Measurements from ENCODE around the gene TP53TG5. TPM values are rescaled to one million over a fixed set of nuclear protein-coding genes. Genes with fewer than 3 reads are reported as not detected.

The TP53TG5 gene
- total RNA-seq, 1 experiment from 2014 or later: not detected

DNA sequence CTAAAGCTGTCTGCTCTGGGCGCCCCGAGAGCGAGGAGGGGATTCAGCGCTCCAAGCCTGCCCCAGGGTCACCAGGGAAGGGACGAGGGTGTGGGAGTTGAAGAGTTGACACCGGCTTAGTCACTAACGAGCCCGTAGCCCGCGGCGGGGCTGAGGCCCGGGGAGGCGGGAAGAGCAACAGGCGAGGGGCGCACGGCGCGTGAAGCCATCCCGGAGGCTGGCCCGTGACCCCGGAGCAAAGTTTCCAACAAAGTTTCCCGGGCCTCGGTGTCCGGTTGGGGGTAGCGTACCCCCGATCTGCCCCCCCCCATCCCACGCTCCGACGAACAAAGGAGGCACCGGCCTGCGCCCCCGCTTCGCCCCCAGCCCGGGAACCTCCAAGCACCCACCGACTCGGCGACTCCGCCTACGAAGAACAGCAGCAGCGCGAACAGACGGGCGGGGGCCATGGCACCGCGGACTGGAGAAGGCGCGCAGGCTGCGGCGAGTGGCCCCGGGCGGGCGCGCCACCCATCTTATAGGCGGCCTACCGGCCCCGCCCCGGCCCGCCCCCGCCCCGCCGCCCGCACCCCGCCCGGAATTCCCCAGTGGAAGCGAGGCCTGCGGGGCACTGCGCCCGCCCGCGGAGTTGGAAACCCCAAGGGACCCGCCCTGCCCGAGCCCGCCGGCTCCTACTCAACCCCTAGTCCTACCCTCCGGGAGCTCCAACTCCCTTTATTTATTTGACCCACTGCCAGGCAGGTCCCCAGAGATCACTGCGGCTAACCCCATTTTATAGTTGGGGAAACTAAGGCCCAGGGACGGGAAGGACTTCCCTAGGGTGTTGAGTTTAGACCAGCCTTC lies 30.0 kb downstream of the TP53TG5 start, which contains the start of gene SDC4:
TSS of gene SDC4 (minus strand) at position 489 of the 843 bp plus-strand sequence. CDS start at position 449, 40 bp downstream.
- peak; percentile 45 for DNase-seq (ENCODE audit: extremely low read depth, low read depth)

GRCh38 chr20:45347297-45347935 lies 30.7 kb downstream of the TP53TG5 start:
- no peak for DNase-seq (ENCODE audit: extremely low read depth, low read depth)

DNA sequence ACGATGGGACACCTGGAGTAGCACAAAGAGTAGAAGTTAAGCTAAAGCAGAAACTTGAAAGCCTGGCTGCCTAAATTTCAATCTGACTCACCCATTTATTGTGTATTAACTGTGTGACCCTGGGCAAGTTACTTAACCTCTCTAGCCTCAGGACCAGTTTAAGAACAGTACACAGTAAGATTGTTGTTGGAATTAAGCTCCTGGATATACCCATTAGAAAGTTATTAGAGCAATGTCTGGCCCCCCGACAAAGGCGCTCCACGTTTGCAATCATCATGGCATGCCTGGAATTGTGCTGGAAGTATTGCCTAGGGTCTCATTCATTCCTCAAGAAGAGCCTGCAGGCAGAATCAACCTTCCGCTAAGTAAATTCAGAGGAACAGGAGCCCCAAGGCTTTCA lies 31.3 kb downstream of the TP53TG5 start:
- DNase-seq (ENCODE audit: extremely low read depth, low read depth): no peak

DNA sequence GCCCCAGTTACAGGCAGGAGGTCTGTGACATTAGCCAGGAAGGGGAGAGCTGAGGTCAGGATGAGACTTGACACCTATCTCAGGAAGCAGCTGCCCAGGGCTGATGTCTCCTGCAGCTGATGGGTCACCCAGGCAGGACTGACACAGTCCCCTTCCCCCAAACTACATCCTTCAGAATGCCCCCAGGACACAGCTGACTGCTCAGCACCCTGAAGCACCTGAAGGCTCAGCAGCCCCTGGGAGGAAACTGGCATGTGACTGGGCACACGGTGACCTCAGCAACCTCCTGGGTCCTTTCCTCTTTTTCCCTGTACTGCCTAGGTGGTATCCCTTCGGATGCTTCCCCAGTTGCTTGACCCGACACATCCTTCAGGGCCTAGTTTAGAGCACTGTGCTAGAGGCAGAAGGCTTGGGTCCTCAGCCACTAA lies 31.8 kb downstream of the TP53TG5 start:
- DNase-seq (ENCODE audit: extremely low read depth, low read depth): no peak

- DNase-seq (ENCODE audit: extremely low read depth, low read depth): no peak
These were observed 32.8 kb downstream of the TP53TG5 start for GRCh38 chr20:45345104-45345936.

DNA sequence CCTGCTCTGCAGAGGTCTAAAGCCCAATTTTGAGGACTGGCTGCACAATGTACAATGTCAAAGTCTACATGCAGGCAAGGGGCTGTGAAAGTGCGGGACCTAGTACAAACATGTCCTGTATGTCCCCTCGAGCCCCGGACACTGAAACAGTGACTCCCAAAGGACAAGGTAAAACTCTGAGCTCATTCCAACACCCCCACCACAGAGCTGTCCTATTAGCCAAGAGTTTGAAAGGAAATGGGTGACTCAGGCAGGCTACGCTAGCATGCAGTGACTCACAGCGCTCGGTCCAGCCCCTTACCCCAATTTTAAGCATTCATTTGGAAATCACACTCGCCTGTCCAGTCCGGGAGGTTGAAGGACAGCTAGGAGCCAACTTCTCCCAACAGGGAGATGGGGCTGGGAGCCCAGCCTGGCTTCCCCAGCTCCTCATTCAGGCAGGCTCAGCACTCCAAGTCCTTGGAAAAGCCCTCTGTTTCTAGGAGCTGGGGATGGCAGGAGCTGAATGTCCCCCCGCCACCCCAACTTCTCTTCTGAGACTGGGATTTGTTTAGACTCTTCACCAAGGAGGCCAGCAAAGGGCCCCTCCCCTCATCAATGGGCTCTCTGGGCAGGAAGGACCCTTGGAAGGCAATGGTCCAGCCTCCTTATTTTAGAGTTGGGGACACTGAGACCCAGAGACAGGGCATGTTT lies 33.8 kb downstream of the TP53TG5 start:
- peak; percentile 49 for DNase-seq (ENCODE audit: extremely low read depth, low read depth)

DNA sequence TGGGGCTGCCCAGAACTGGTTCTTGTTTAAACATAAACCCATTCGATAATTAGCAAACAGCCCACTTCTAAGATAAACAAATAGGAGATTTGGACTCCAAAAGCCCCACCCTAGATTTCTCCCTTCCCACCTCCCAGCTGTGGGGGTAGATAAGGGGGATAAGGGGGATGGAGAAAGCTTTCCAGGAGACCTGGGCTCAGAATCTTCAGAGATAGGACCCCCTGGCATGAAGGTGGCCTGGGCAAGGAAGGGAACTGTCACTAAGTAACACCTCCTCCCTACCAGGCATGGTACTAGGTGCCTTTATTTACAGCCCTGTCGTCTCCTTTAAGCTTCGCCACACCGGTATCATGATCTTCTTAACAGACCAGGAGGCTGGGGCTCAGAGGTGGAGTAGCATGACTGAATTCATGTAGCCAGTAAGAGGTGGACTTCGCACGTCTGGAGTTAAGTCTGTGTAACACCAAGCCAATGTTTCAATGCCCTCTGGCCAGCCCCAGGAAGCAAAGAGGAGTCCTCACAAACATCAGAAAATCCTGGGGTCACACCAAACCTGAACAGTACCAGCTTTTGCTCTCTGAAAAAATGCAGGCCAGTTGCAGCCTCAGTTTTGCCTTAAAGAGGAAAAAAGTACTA lies 34.5 kb downstream of the TP53TG5 start:
- DNase-seq (ENCODE audit: extremely low read depth, low read depth): no peak

DNA sequence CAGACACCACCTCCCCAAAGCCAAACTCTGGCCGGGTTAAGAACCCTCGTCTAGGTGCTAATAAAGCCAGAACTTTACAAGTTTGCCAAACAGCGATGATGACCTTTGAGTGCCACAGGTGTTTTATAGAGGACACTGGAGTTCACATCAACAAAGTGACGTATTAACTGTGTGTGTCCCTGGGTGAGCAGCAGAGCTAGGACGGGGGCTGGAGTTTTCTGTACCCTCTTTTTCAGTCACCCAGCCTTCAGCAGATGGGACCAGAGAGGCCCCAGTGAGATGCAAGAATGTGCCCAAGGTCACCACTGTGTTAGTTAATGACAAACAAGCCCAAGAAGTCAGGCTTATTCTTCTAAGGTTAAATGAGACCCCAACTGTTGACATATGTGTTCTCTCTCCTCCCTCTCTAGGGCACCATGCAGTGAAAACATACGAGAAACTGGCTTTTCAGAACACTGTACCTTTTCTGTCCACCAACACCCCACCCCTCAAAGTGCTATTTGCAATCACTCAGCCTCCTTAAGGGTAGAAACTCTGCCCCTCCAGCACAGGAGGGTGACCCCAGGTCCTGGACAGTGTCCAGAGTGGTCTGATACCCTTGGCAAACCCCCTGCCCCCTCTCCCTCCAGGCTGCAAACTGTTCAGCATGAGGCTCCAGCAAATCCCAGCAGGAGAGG lies 35.1 kb downstream of the TP53TG5 start:
- DNase-seq (ENCODE audit: extremely low read depth, low read depth): no peak

GRCh38 chr20:45341939-45342854 lies 35.9 kb downstream of the TP53TG5 start:
- no peak for DNase-seq (ENCODE audit: extremely low read depth, low read depth)

DNA sequence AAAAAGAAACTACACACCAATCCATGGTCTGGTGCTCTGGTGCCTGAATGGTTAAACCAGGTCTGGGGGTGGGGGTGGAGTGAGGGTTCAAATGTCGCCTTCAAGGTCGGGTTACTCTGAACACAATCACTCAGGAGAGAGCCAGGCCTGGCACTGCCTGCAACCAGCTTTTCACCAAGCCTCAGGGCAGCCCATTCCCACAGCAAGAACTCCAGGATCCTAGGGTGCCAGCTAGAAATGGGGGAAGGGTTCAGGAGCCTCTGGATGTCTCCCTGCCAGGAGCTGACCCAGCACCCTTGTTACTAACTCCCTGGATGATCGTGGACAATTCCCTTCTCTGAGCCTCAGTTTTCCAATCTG lies 36.6 kb downstream of the TP53TG5 start:
- DNase-seq (ENCODE audit: extremely low read depth, low read depth): no peak

DNA sequence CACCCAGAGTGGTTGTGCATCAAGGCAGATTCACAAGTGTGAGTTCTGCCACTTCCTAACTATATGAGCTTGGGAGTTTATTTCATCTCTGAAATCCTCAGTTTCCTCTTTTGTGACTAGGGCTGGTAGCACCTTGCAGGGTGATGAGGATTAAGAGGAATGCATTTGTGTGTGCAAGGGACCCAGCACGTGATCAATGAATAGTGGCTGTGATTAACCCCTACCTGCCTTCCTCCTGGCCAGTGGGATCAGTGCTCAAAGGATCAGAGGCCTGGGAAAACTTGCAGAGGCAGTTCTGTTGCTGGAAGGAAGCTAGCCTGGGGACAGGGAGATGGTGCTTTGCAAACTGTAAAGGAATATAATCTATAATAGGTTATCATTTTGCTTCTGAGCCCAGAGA lies 37.2 kb downstream of the TP53TG5 start:
- DNase-seq (ENCODE audit: extremely low read depth, low read depth): no peak

DNA sequence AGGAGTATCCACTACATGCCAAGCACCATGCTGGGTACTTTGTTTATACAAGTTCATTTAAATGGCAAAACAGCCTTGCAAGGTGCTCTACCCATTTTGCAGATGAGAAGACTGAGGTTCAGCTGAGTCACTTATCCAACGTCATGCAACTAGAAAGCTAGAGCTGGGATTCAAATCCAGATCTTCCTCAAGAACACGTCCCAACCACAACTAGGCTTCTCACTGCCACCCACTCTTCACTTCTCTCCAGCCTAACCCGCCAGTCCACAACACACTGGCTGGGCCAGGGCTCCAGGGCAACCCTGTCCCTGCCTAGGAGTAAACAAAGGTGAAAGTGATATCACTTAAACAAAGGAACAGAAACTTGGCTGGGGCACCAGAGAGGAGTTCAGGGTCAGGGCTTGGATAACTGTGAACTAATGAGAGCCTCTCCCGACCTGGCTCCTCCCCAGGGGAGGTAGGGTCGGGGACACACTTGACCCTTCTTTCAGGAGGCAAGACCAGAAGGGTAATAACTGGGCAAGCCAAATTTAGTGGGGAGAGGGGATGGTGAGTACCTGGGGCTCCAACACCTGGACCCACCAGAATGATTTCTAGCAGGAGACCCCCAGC lies 37.8 kb downstream of the TP53TG5 start:
- DNase-seq (ENCODE audit: extremely low read depth, low read depth): no peak

GRCh38 chr20:45339799-45340198 lies 38.3 kb downstream of the TP53TG5 start:
- DNase-seq (ENCODE audit: extremely low read depth, low read depth): no peak

DNA sequence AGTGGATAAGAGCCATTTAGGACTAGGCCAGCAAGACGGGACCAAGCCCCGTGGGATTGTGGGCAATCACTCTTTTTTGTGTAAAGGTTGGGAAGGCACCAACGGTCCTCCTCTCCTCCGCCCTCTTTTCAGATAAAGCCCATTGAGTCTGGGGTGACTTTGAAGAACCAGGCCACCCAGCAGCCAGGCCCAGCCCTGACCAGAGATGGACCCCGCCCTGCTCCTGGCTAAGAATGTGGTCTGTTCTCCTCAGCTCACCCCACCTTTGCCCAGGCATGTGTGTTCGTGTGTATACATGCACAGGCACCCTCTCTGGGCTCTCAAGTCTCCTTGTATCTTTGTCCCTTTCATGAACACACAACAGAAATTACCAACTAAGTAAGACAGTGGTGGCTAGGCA lies 39.0 kb downstream of the TP53TG5 start:
- DNase-seq (ENCODE audit: extremely low read depth, low read depth): no peak

GRCh38 chr20:45338121-45339030 lies 39.7 kb downstream of the TP53TG5 start:
- no peak for DNase-seq (ENCODE audit: extremely low read depth, low read depth)

DNA sequence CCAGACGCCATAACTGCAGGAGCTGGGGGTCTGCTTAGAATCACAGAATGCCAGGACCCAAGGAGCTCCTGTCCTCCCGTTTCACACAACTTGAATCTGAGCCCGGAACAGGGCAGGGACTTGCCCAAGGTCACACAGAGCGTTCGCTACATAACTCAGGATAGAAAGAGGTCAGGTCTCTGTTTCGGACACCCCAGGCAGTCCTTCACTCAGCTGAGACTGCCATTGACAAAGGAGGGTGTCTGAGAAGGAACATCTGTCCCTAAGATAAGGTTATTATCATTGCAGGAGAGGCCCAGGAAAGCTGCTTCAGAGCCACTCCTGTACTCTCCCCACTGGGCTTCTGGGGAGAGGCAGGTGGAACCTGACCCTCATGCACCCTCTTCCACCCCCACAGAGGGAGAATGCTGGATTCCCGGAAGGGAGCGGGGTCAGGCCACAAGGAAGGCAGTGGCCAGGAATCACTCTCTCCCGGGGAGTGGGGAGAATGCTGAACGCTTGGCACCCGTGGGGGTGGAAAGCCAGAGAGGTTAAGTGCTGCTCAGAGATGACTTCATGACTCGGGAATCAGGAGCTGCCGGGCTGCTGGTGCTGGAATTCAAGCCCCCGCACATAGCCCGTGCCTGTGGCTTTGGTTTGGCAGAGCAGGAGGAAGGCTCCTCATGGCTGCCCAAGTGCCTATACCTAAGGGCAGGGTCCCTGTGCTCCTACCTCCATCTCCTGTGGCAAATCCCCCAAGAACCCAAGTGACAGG lies 40.6 kb downstream of the TP53TG5 start:
- no peak for DNase-seq (ENCODE audit: extremely low read depth, low read depth)
